ENCODE measurements around the gene PPP4R3B. TPM values are rescaled to one million over a fixed set of nuclear protein-coding genes. Genes with fewer than 3 reads are reported as not detected.

PPP4R3B gene
- total and polyA plus RNA-seq, 2 of the 8 experiments (the other 6 are each of a cell fraction or from before 2014, with no cell fraction given) = 8.5 to 39.1 TPM

- Histone ChIP-seq H3K27ac (ENCODE audit: low read depth, low read length) (no peak overlapping the region), H2BK12ac (ENCODE audit: low read depth, low read length) (no peak overlapping the region), H2BK120ac (replicated peaks; ENCODE audit: low read depth, low read length) (no peak overlapping the region), H3K36me3 (ENCODE audit: control insufficient read depth in 2 of 4, insufficient read depth in 4 of 4, low read length in 3 of 4) (peaks cover 0 to 32% (median 1%) of the 10 kb centered on the region in 4 experiments; a peak in 2 of 8 replicates), H4K8ac (ENCODE audit: extremely low read depth, insufficient read depth, low read length) (no peak overlapping the region), H3K79me1 (ENCODE audit: low read depth, low read length) (no peaks in the 10 kb centered on the region), H3K9me3 (ENCODE audit: insufficient read depth in 2 of 2, low read depth in 1 of 2, low read length in 1 of 2) (no peaks in the 10 kb centered on the region), H3K4ac (replicated peaks; ENCODE audit: insufficient read length, low read depth, low read length) (no peak overlapping the region), H2AFZ (ENCODE audit: low read length) (no peak overlapping the region), H4K91ac (replicated peaks; ENCODE audit: insufficient read length, low read length) (no peak overlapping the region), H3K4me2 (ENCODE audit: insufficient read depth in 1 of 2, low read depth in 2 of 2, low read length in 2 of 2) (no peak overlapping the region), H3K4me3 (ENCODE audit: extremely low read depth in 1 of 4, insufficient read depth in 2 of 4, low read depth in 3 of 4, low read length in 4 of 4) (no peak overlapping the region), H3K27me3 (replicated peaks in 1 of 4; ENCODE audit: control insufficient read depth in 3 of 4, extremely low read depth in 1 of 4, insufficient read depth in 3 of 4, low read length in 3 of 4) (no peaks in the 10 kb centered on the region), H3K14ac (ENCODE audit: insufficient read length) (no peak overlapping the region), H3K9ac (replicated peaks in 1 of 4; ENCODE audit: extremely low read depth in 1 of 4, low read depth in 3 of 4, low read length in 3 of 4) (no peak overlapping the region), H3K56ac (replicated peaks; ENCODE audit: insufficient read length, low read depth, low read length) (no peak overlapping the region), H3K23me2 (ENCODE audit: low read depth, low read length) (no peaks in the 10 kb centered on the region), H3K4me1 (replicated peaks in 1 of 4; ENCODE audit: control insufficient read depth in 3 of 4, insufficient read depth in 4 of 4, low read length in 3 of 4) (no peaks in the 10 kb centered on the region), H2AK5ac (ENCODE audit: low read depth, low read length) (no peak overlapping the region), H2BK5ac (ENCODE audit: low read depth, low read length) (no peak overlapping the region), H2BK15ac (ENCODE audit: low read length) (no peak overlapping the region), H4K20me1 (replicated peaks in 1 of 2; ENCODE audit: control insufficient read depth in 1 of 2, insufficient read depth in 2 of 2, low read length in 2 of 2) (no peaks in the 10 kb centered on the region), H4K5ac (ENCODE audit: insufficient read length, low read depth, low read length) (no peak overlapping the region), H3K18ac (ENCODE audit: extremely low read depth, low read length) (no peak overlapping the region), H2BK20ac (ENCODE audit: low read length) (no peak overlapping the region), H3K23ac (ENCODE audit: insufficient read length) (no peak overlapping the region), H3K79me2 (ENCODE audit: control insufficient read depth in 1 of 2, insufficient read depth in 2 of 2, low read length in 2 of 2) (no peaks in the 10 kb centered on the region)
- no peak for FAIRE-seq
- POLR2A ChIA-PET (ENCODE audit: partially characterized antibody) = no interaction called here
- CTCF ChIA-PET (ENCODE audit: partially characterized antibody) = no interaction called here
- WGBS, 2 experiments (ENCODE audit: extremely low coverage in 1 of 2, insufficient coverage in 1 of 2, insufficient read length in 1 of 2, insufficient replicate concordance in 2 of 2, low coverage in 1 of 2, low lambda C conversion rate in 2 of 2, missing lambda C conversion rate in 1 of 2) = 87% methylated on average over 2 of the region's 2 CpGs; no CpG with 5 or more reads in 1 of the 2 experiments
- DNase-seq (ENCODE audit: low read depth in 1 of 2, low spot score in 2 of 2) = no peak
- TF ChIP-seq CHD1 (IDR thresholded peaks at IDR 0.05; ENCODE audit: low read depth, low read length) (no peak), BRCA1 (IDR thresholded peaks at IDR 0.05; ENCODE audit: low read depth, low read length) (no peak), TCF12 (IDR thresholded peaks at IDR 0.05; ENCODE audit: low read depth, low read length) (no peak), RNF2 (IDR thresholded peaks at IDR 0.05; ENCODE audit: borderline replicate concordance, low read depth, low read length, missing control alignments, poor library complexity, severe bottlenecking) (no peak), YY1 (IDR thresholded peaks at IDR 0.05; ENCODE audit: low read depth, low read length) (no peak), ZNF274 (IDR thresholded peaks at IDR 0.05; ENCODE audit: borderline replicate concordance, extremely low read depth, low read length) (no peak), SIRT6 (IDR thresholded peaks at IDR 0.05; ENCODE audit: low read length) (no peak), TBP (IDR thresholded peaks at IDR 0.05; ENCODE audit: low read depth, low read length) (no peak), SAP30 (IDR thresholded peaks at IDR 0.05; ENCODE audit: insufficient read depth, insufficient replicate concordance, low read length) (no peak)
These were observed 31.9 kb downstream of the PPP4R3B start for GRCh38 chr2:55585451-55586080.
